A549 (cell line): ENCODE measurements around the gene KLHL2. TPM values are rescaled to one million over a fixed set of nuclear protein-coding genes. Genes with fewer than 3 reads are reported as not detected.
A peak's percentile ranks its signal among the peaks of the same experiment; 100 is the strongest.

Experiments
- ATAC-seq, 2 experiments: fragments of 200-7000 bp in 1 of 2; fragments of >200 bp in 1 of 2; cut with Nextera tagmentation in 1 of 2; cut with Tn5 transposase in 1 of 2; 3 replicates each; pipeline versions ENCODE4 v1.8.0 to v1.9.1; 2018 to 2020; ENCODE audit warnings: mild to moderate bottlenecking in 1 of 2, moderate library complexity in 1 of 2
- CTCF ChIA-PET: fragments of 300-600 bp; sonication (Branson Sonifier 250); formaldehyde crosslinking; extraction: SDS; loops from one replicate; lab custom pipeline; 2021; ENCODE audit warnings: antibody characterized with exemption, inconsistent platforms; lab: Yijun Ruan, JAX
- POLR2A ChIA-PET: fragments of 350-600 bp; formaldehyde crosslinking; extraction: SDS; loops from one replicate; lab custom pipeline; 2021; ENCODE audit warnings: antibody characterized with exemption, inconsistent platforms; lab: Yijun Ruan, JAX
- DNase-seq, 2 experiments: peaks; one replicate each; pipeline versions ENCODE4 v3.0.0 to v3.0.0-alpha.2; 2011 to 2016; ENCODE audit warnings: low read depth in 1 of 2, low spot score in 1 of 2
- FAIRE-seq: peaks from 2 replicates; lab custom pipeline; 2011; peaks lifted over from hg19 to GRCh38; lab: Jason Lieb, UNC
- H3K27ac ChIP-seq, 2 experiments: fragments of >200 bp; sonication (Bioruptor Twin); formaldehyde crosslinking; 3 replicates each; pipeline ENCODE4 v1.5.1; 2016 to 2017
- H3K4me1 ChIP-seq: fragments of >200 bp; sonication (Bioruptor Twin); formaldehyde crosslinking; 3 replicates; pipeline ENCODE4 v1.6.1; 2016
- H3K4me2 ChIP-seq: fragments of >200 bp; sonication (Bioruptor Twin); formaldehyde crosslinking; 3 replicates; pipeline ENCODE4 v1.6.1; 2016
- H3K4me3 ChIP-seq: fragments of >200 bp; sonication (Bioruptor Twin); formaldehyde crosslinking; 3 replicates; pipeline ENCODE4 v1.5.1; 2016
- H3K9me3 ChIP-seq: fragments of >200 bp; sonication (Bioruptor Twin); formaldehyde crosslinking; 3 replicates; pipeline ENCODE4 v1.6.1; 2016
- CBX8 ChIP-seq: fragments of 200-600 bp; sonication (generic); IDR thresholded peaks from 2 replicates; pipeline ENCODE4 v1.6.1; 2016
- CEBPB ChIP-seq, 2 experiments: fragments of >200 bp in 1 of 2; sonication (Bioruptor Twin) in 1 of 2; formaldehyde crosslinking in 1 of 2; IDR thresholded peaks; 2 replicates each; pipeline ENCODE4 v1.6.1; 2012 to 2016
- CHD2 ChIP-seq: fragments of 150-350 bp; IDR thresholded peaks from 2 replicates; pipeline ENCODE4 v1.6.1; 2014; ENCODE audit warnings: low read length; ENCODE audit not compliant: partially characterized antibody
- CHD4 ChIP-seq: fragments of 200-600 bp; sonication (generic); IDR thresholded peaks from 2 replicates; pipeline ENCODE4 v1.6.1; 2016; ENCODE audit warnings: antibody characterized with exemption, mild to moderate bottlenecking, borderline replicate concordance
- EHF ChIP-seq: fragments of 250-450 bp; sonication (Bioruptor Pico); IDR thresholded peaks from 2 replicates; pipeline ENCODE4 v1.5.0; 2020; ENCODE audit warnings: mild to moderate bottlenecking
- EP300 ChIP-seq, 2 experiments: fragments of >200 bp; sonication (Bioruptor Twin); formaldehyde crosslinking; IDR thresholded peaks; 2 replicates in 1 of 2; 3 replicates in 1 of 2; pipeline ENCODE4 v1.6.1; 2016 to 2017
- FOXS1 ChIP-seq: fragments of 250-450 bp; sonication (Bioruptor Pico); IDR thresholded peaks from 2 replicates; pipeline ENCODE4 v1.5.0; 2020; ENCODE audit warnings: mild to moderate bottlenecking, moderate library complexity
- HDAC2 ChIP-seq: fragments of 200-600 bp; sonication (generic); IDR thresholded peaks from 2 replicates; pipeline ENCODE4 v1.6.1; 2016
- HOXA7 ChIP-seq: fragments of 250-450 bp; sonication (Bioruptor Pico); IDR thresholded peaks from 2 replicates; pipeline ENCODE4 v1.5.0; 2020; ENCODE audit warnings: mild to moderate bottlenecking, moderate library complexity
- HOXB5 ChIP-seq: fragments of 250-450 bp; sonication (Bioruptor Pico); IDR thresholded peaks from 2 replicates; pipeline ENCODE4 v1.5.0; 2020; ENCODE audit warnings: mild to moderate bottlenecking, moderate library complexity
- JUNB ChIP-seq: fragments of >200 bp; sonication (Bioruptor Twin); formaldehyde crosslinking; IDR thresholded peaks from 2 replicates; pipeline ENCODE4 v1.6.1; 2016
- MAFK ChIP-seq: fragments of 450-650 bp; IDR thresholded peaks from 2 replicates; pipeline ENCODE4 v1.6.1; 2014; ENCODE audit not compliant: partially characterized antibody
- MAZ ChIP-seq: fragments of 150-350 bp; IDR thresholded peaks from 2 replicates; pipeline ENCODE4 v1.6.1; 2014; ENCODE audit warnings: antibody characterized with exemption, low read depth, low read length, borderline replicate concordance
- MYC ChIP-seq: IDR thresholded peaks from 2 replicates; pipeline ENCODE4 v1.6.1; 2012; ENCODE audit warnings: mild to moderate bottlenecking, inconsistent platforms, low read length, improper control_type of control experiment, borderline replicate concordance
- NFE2L2 ChIP-seq: fragments of 150-350 bp; conservative IDR thresholded peaks from 2 replicates; pipeline ENCODE4 v1.6.1; 2014; ENCODE audit warnings: low read length
- NR3C1 ChIP-seq: fragments of >200 bp; sonication (Bioruptor Twin); formaldehyde crosslinking; IDR thresholded peaks from 3 replicates; pipeline ENCODE4 v1.6.1; 2017
- PHF8 ChIP-seq: fragments of 200-600 bp; sonication (generic); IDR thresholded peaks from 2 replicates; pipeline ENCODE4 v1.6.1; 2016; ENCODE audit warnings: low read depth, mild to moderate bottlenecking, antibody characterized with exemption, moderate library complexity, borderline replicate concordance
- POLR2A ChIP-seq: IDR thresholded peaks from 2 replicates; pipeline ENCODE4 v1.6.1; 2012; ENCODE audit warnings: mild to moderate bottlenecking, low read length
- RARB ChIP-seq: fragments of 250-450 bp; sonication (Bioruptor Pico); IDR thresholded peaks from 2 replicates; pipeline ENCODE4 v1.8.0; 2021; ENCODE audit warnings: mild to moderate bottlenecking, moderate library complexity
- RCOR1 ChIP-seq: fragments of 150-350 bp; IDR thresholded peaks from 2 replicates; pipeline ENCODE4 v1.6.1; 2014; ENCODE audit warnings: antibody characterized with exemption, low read length, low read depth
- RFX5 ChIP-seq: fragments of 450-650 bp; IDR thresholded peaks from 2 replicates; pipeline ENCODE4 v1.7.1; 2014; ENCODE audit warnings: antibody characterized with exemption, mild to moderate bottlenecking, moderate library complexity
- SREBF2 ChIP-seq: fragments of 450-650 bp; IDR thresholded peaks from 2 replicates; pipeline ENCODE4 v1.6.1; 2014; ENCODE audit warnings: mild to moderate bottlenecking, moderate library complexity
- TFCP2L1 ChIP-seq: fragments of 250-450 bp; sonication (Bioruptor Pico); IDR thresholded peaks from 2 replicates; pipeline ENCODE4 v1.5.0; 2021; ENCODE audit warnings: mild to moderate bottlenecking
- ZC3H11A ChIP-seq: fragments of 450-650 bp; IDR thresholded peaks from 2 replicates; pipeline ENCODE4 v1.6.1; 2014; ENCODE audit warnings: antibody characterized with exemption, mild to moderate bottlenecking
- ZFP36 ChIP-seq: fragments of 450-650 bp; IDR thresholded peaks from 2 replicates; pipeline ENCODE4 v1.6.1; 2014; ENCODE audit warnings: borderline replicate concordance; ENCODE audit not compliant: partially characterized antibody
- WGBS: methylation state at CpG from one replicate; pipeline ENCODE4 v1.1.6; 2017; ENCODE audit errors: missing lambda C conversion rate; 5-methylcytosine and 5-hydroxymethylcytosine counted together
- polyA plus RNA-seq, 4 experiments: library from polyadenylated mRNA; depleted of rRNA in 3 of 4; stranded (reverse); fragments of >200 nt; fragmentation: RNase III in 1 of 4; extraction: RNeasy Plus Mini Kit Qiagen cat#74134 plus additional on column Dnase treatment in 1 of 4; gene quantifications; 2 replicates in 3 of 4; 3 replicates in 1 of 4; pipeline ENCODE4 v1.2.3, GENCODE V29; 2011 to 2017
- TF ChIP-seq, protein P1 (sequence below): IDR thresholded peaks from 2 replicates; pipeline ENCODE4 v1.6.1; 2012; ENCODE audit warnings: low read depth, borderline replicate concordance
- TF ChIP-seq, protein P2 (sequence below): fragments of >200 bp; sonication (Bioruptor Twin); formaldehyde crosslinking; IDR thresholded peaks from 2 replicates; pipeline ENCODE4 v1.6.1; 2016

The KLHL2 gene
- polyA plus RNA-seq, 2 of the 4 experiments (the other 2 are of a cell fraction): 13.6 to 21.6 TPM

DNA sequence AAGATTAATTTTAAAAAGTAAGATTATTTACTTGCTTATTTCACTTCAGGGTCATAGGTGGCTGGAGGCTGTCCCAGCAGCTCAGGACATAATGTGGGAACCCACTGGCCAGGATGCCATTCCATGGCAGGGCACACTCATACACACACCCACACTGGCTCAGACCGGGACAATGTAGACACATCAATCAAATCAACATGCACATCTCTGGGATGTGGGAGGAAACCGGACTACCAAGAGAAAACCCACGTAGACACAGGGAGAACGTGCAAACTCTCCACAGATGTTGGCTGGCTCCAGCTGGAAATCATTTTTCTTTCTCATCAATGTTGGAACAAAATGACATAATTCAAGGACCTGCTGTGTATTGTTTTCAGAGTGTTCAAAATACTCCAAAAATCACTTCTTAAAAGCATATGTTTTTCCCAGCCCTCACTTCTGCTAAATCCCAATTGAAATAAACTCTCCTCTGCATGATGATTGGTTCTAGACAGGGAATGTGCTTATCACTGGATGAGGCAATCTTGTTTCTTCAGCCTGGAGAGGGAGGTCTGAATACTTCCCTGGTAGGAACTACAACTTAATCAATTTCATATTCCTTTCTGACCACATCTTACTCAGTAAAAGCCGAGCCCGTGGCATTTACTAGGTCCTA is 152.8 kb downstream of the KLHL2 start:
- no peak overlapping the region for H3K27ac ChIP-seq
- no peak overlapping the region for H3K4me3 ChIP-seq
- H3K9me3 ChIP-seq: no peaks in the 10 kb centered on the region
- no peaks in the 10 kb centered on the region for H3K4me1 ChIP-seq
- ATAC-seq (no peak; a peak in 1 of 6 replicates), DNase-seq (no peak), FAIRE-seq (no peak)
- H3K4me2 ChIP-seq: no peak overlapping the region
- TF ChIP-seq PHF8: no peak
- no peak for TF ChIP-seq ZFP36
- no peak for TF ChIP-seq CEBPB (IDR thresholded peaks at IDR 0.05)
- TF ChIP-seq MAZ: no peak
- POLR2A ChIA-PET: no interaction called here
- CTCF ChIA-PET: interaction anchor here (2.3 kb wide), 1 partner anchor 229 kb away, joined by 7 read pairs; no protein-coding TSS in a partner anchor
- WGBS: 37% methylated on average over 6 of the region's 6 CpGs

DNA sequence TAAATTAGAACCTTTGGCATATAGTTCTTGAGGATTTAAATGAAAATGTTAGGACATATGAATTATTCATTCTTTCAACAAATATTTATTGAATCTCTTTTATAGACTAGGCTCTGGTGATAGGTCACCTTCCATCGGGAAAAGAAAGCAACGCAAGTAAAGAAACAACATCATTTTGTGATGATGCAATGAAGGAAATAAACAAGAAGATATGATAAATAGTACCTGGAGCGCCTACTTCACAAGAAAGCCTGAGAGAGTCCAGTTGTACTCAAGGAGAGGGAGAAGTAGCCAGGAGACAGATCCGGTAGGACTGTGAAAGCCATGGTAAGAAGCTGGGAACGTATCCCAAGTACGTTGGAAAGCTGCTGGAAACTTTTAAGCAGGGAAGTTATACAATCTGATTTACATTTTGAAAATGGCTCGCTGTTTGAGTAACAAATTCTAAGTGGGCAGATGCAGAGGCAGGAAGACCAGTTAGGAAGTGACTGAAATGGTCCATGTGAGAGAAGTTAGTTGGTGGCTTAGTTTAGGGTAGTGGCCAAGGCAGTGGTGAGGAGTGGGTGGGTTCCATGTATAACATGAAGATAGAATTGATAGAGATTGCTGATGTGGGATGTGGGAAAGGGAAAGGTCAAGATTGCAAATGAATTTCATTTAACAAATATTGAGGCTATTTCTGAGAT is 153.8 kb downstream of the KLHL2 start:
- Histone ChIP-seq H3K4me3 (no peak overlapping the region), H3K4me1 (no peaks in the 10 kb centered on the region), H3K27ac (no peak overlapping the region), H3K9me3 (no peaks in the 10 kb centered on the region), H3K4me2 (no peak overlapping the region)
- TF ChIP-seq ZC3H11A (no peak), SREBF2 (no peak), TFCP2L1 (CRISPR knock-in tag) (no peak), CHD4 (no peak), MAZ (no peak), HOXA7 (CRISPR knock-in tag) (no peak), JUNB (no peak), EHF (CRISPR knock-in tag) (no peak), RCOR1 (no peak), EP300 (IDR thresholded peaks at IDR 0.05) (no peak), HOXB5 (CRISPR knock-in tag) (no peak), POLR2A (no peak), CEBPB (IDR thresholded peaks at IDR 0.05) (no peak), CBX8 (no peak), HDAC2 (no peak), MYC (no peak), ZFP36 (no peak)
- TF ChIP-seq, protein P1, sequence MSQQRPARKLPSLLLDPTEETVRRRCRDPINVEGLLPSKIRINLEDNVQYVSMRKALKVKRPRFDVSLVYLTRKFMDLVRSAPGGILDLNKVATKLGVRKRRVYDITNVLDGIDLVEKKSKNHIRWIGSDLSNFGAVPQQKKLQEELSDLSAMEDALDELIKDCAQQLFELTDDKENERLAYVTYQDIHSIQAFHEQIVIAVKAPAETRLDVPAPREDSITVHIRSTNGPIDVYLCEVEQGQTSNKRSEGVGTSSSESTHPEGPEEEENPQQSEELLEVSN: no peak
- no peak for ATAC-seq
- 30% methylated on average over 7 of the region's 7 CpGs for WGBS
- no peak for FAIRE-seq
- ChIA-PET POLR2A (no interaction called here), CTCF (no interaction called here)
- DNase-seq: no peak

DNA sequence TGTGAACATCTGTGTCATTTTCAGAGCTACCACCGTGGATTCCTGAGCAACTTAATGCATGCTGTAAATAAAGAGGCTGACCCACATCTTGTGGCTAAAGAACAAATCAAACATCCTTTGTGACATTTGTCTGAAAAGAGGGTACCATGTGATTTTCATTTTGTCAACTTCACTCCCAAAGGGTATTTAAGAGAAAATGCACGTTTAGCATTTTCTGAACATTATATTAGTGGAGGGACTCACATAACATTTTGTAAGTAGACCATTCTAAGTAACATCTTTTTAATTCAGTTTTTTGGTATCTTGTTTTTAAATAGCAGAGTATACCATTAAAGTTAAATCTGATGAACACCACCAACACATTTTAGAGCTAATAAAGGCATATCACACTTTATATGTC is 154.4 kb downstream of the KLHL2 start:
- POLR2A ChIA-PET: no interaction called here
- DNase-seq: no peak
- 5% methylated on average over 2 of the region's 2 CpGs for WGBS
- TF ChIP-seq MAFK: peak; percentile 10
- no peak for TF ChIP-seq CHD4
- no peak for TF ChIP-seq MAZ
- TF ChIP-seq CHD2: no peak
- ATAC-seq: no peak
- no peak for FAIRE-seq
- CTCF ChIA-PET: no interaction called here
- Histone ChIP-seq H3K4me1 (no peaks in the 10 kb centered on the region), H3K4me3 (no peak overlapping the region), H3K9me3 (no peaks in the 10 kb centered on the region), H3K4me2 (no peak overlapping the region), H3K27ac (no peak overlapping the region)

DNA sequence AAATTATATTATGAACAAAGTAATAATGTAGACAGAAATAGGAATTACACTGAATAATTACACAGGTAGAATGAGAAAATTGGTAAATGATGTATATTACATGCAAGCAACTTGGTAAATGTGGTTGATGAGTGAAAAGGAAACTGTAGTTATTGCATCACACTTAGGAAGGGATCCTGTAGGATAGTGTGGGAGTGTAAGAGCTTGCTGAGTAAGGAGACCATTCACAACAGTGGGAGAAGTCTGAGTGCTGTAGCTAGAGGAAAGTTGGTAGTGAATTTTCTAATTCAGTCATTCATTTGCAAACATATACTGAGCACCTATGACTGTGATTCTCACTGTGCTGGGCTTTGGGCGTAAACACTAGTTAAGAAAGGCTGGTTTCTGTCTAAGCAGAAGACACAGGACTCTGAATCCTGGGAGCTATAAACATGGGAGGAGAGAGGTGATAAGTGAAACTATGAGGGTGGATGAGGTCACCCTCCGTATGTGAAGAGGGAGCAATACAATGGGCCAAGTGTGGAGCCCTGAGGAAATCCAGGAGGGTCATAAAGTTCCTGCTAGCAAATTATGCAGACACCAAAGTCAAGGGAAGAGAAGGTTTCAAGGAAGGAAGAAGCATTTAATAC is 157.2 kb downstream of the KLHL2 start:
- Histone ChIP-seq H3K4me2 (no peak overlapping the region), H3K4me1 (no peaks in the 10 kb centered on the region), H3K4me3 (no peak overlapping the region), H3K9me3 (no peaks in the 10 kb centered on the region), H3K27ac (no peak overlapping the region)
- TF ChIP-seq RFX5 (no peak), RARB (no peak), ZFP36 (no peak), JUNB (no peak), SREBF2 (no peak), CHD2 (no peak), NR3C1 (no peak), FOXS1 (CRISPR knock-in tag) (no peak), MAFK (no peak), EHF (CRISPR knock-in tag) (no peak), MYC (no peak), HOXB5 (CRISPR knock-in tag) (no peak), NFE2L2 (no peak)
- TF ChIP-seq, protein P2, sequence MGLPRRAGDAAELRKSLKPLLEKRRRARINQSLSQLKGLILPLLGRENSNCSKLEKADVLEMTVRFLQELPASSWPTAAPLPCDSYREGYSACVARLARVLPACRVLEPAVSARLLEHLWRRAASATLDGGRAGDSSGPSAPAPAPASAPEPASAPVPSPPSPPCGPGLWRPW: no peak
- WGBS: 82% methylated on average over 2 of the region's 2 CpGs
- DNase-seq (no peak), FAIRE-seq (no peak), ATAC-seq (no peak)
- CTCF ChIA-PET: no interaction called here
- POLR2A ChIA-PET: no interaction called here
